GM21447 (cell line): Measurements from ENCODE around the gene UMAD1.

ENCODE experiments used
- ATAC-seq: cut with Tn5 transposase; IDR thresholded peaks from one replicate; pipeline ENCODE4 v1.9.1; 2021; ENCODE audit not compliant: unreplicated experiment

UMAD1 gene

DNA sequence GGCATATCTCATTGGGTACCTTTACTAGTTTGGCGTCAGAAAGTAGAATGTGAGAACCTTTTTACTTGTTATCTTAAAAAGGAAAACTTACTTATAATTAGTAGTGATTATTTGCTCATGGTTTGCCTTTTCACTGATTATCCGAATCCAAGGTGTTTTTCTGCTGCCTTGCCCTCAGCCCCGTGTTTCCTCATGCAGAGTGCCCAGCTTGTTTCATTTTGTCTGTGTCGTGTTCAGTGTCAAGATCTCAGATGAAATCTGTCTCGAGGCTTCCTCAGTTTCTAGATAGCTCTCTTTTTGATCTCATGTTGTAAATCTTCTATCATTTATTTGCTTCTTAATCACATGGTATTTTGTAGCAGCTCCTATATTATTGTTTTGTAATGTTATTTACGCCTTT, 47.8 kb downstream of the UMAD1 start:
- ATAC-seq: no peak

DNA sequence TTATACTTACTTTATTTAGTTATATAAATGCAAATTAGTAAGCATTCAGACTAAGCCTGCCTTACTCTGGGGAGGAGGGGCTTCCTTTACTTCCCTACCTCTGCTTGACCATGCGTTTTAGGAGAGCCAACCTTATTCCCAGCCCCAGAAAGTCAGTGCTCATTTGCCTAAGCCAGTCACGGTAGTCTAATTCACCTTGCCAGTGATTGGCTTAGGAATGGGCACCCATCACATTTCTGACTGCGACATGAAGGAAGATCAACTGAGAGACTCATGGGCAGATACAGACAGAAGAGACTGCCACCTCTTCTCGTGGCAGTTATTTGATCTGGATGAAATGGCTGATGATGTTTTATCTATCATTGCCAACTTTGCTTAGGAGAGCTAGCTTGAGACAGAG, 48.4 kb downstream of the UMAD1 start:
- no peak for ATAC-seq

DNA sequence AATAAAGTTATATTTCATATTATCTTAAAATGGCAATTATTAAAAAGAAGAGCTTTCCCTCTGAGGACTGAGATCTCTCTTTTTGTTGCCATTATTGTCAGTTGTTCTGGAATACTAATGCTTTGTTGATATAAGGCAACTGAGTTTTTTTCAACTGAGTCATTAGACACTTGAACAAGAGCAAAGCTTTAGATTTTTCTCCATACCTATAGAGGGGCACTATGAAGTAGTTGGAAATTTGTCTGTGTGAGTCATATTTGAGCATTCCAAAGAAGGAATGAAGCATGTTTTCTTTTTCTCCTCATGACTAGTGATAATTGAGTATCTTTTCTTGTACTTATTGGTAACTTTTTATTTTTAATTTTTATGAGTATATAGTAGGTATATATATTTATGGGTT, 53.3 kb downstream of the UMAD1 start:
- no peak for ATAC-seq

DNA sequence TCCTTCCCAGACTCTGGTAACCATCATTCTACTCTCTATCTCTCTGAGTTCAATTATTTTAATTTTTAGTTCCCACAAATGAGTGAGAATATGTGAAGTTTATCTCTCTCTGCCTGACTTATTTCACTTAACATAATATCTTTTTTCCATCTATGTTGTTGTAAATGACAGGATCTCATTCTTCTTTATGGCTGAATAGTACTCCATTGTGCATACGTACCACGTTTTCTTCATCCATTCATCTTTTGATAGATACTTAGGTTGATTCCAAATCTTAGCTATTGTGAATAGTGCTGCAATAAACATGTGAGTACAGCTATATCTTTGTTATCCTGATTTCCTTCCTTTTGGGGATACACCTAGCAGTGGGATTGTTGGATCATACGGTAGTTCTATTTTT, 54.0 kb downstream of the UMAD1 start:
- ATAC-seq: no peak

DNA sequence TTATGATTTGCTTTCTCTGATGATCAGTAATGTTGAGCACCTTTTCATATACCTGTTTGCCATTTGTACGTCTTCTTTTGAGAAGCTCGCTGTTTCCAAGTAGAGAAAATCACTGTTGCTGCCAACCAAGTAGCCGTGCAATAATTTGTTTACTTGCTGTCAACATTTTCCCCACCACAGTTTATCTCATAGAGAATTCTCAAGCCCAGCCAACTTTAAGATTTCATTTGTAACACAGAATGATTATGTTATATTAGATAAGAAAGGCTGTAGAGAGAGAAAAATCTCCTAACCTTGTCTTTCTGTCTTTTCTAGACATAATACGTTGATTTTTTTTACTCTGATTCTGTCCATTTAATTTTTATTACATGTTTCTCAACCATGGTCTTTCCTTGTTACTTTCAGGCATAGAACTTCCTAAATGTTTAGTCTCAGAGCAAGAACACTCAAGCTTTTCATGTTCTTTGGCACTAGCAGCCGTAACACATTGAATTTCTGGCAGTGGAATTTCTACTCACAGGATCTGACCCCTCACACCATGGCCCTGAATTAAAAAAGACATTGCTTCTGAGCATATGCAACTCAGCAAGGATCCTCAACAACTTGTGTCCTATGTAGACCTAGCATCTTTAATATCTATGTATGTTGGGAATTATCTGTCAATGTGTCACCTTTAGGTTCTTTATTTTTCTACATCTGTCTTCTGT, 54.7 kb downstream of the UMAD1 start:
- no peak for ATAC-seq

DNA sequence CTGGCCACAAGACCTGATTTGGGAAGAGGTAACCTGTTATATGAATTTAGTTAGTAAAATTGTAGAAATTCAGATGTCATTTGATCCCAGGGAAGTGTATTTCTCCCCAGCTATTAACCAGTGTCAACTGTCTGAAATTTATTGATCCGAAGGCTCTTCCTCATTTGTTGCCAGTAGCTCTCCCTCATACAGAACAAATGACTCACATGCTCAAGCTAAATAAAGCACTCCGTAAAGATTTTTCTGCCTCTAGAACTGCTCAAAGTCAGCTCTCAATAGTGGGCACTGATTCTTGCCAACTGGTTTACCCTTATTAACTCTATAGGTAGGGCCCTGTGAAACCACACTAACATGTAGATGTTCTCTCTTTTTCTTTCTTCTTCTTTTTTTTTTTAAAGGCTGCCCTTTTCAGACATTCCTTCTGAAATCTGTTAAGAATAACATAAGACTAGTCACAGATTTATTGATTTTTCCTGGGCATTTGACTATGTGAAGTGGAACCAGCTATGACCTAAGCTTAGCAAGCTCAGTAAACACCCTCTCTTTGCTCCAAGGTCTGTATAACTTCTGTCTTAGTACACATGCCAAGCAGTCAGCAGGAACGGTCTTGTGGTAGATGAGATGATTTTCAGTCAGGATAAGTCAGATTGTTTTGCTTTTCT, 56.0 kb downstream of the UMAD1 start:
- ATAC-seq: no peak

DNA sequence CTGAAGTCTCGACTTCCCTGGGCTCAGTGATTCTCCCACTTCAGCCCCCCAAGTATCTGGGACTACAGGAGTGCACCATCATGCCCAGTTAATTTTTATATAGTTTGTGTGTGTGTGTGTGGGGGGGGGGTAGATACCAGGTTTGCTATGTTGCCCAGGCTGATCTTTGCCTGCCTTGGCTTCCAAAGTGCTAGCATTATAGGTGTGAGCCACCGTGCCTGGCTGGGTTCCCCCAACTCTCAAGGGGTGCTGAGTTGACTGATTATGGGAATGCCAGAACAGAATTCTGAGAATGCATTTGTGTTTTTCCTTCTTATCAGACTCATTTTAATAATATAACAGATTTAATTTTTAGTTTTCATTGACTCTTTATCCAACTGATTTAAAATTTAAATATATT, 58.4 kb downstream of the UMAD1 start:
- ATAC-seq: no peak

DNA sequence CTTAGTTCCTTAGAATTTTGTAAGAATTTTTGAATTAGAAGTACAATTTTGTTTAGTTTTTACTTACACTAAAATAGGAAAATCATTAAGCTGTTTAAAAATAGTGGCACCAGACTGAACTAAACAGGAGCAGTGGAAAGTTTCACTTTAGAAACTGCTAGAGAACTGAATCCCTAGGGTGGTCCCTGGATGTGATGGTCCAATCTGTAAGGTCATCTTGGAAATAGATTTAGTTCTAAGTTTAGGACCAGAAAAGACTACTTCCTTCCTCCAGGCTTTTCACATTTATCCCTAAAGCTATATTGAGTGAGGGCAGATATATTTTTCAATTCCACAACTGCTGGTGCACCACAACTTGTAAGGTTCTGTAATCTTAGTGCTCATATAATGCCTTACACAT, 58.8 kb downstream of the UMAD1 start:
- ATAC-seq: no peak

DNA sequence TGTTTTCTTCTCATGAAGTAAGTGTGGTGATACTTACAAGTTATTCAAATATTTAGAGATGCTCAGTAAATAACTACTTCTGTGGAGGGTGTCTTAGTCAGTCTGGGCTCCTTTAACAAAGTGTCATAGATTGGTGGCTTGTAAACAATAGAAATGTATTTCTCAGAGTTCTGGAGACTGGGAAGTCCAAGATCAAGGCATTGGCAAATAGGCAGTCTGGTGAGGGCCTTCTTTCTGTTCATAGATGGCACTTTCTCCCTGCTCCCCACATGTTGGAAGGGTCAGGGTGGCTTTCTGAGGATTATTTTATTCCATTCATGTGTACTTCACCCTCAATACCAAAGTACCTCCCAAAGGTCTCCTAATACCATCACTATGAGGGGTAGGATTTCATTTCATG, 59.4 kb downstream of the UMAD1 start:
- ATAC-seq: no peak

DNA sequence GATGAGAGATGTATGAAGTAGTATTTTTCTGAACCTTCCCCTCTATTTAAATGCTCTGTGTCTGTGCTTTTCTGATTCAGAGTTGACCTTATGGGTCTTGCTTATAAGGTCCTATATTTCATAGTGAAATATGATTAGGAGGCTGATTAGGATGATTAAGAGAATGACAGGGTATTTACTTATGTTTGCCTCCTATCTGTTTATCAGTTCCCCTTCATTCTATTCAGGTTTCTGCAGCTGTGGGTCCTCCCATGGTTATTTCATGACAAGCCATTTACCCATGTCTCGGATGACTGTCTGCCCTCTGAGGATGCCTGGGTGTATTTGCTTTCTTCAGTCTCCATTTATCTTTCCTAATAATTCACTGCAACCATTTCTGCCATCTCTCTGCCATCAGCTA, 61.0 kb downstream of the UMAD1 start:
- no peak for ATAC-seq

DNA sequence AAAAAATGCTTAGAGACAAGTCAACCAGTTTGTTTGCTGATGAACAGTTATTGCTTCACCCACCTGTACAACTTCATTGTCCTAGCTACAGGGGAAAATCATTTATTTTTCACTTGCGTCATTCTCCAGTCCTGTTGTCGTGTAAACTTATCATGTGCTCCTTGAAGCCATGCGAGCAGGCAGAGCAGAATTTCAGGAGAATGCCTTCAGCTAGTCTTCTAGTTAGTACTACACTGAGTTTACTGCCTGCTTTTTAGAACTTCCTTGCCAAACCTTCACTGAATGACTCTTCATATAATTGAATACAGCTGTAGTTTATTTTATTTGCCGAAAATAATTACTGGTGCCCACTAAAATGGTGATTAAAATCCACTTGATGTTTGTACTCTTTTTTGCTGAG, 62.3 kb downstream of the UMAD1 start:
- no peak for ATAC-seq

DNA sequence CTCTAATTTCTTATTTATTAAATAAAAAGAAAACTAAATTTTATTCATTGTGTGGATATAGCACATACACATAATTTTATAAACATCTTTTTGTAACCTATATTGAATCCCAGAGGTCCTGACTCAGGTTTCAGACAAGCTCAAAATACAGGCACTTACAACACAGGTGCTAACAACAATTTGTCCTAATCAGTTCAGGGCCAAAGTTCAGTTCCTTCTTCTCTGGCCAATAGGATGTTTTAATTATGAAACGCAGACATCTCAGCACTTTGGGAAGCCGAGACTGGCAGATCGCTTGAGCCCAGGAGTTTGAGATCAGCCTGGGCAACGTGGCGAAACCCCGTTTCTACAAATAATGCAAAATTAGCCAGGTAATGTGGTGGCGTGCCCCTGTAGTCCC, 62.9 kb downstream of the UMAD1 start:
- no peak for ATAC-seq

DNA sequence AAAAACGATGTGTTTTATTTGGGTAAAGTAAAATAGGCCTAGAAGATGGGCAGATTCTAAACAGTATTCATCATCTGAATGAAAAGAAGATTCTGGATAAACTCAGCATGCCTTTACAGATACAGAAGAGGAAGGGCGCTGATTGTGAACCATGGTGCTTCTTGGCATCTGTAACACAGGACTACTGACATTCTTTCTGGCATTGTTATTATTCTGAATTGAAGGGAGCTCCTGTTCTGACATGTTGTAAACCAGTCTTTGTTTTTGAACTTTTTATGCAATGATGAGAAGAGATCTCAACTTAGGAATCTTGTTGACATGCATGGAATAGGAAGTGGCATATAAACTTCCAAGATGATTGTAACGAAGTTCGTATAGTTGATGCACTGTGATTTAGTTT, 64.3 kb downstream of the UMAD1 start:
- ATAC-seq: no peak

DNA sequence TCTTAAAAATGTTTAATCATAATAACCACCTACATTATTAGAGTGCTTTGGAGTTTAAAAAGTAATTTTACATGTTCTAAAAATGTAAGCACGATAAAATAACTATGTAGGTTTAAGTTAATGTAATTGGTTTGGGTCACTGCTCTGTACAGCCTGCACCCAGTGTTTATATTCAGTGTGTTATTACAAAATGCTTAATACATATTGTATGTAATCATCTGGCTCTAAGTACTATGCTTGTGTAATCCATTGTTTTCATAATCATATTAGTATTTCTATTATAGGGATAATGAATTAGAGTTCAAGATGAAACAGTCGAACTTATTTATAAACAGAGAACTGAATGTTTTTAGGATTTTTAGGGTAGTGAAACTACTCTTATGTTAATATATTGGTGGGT, 64.8 kb downstream of the UMAD1 start:
- no peak for ATAC-seq

DNA sequence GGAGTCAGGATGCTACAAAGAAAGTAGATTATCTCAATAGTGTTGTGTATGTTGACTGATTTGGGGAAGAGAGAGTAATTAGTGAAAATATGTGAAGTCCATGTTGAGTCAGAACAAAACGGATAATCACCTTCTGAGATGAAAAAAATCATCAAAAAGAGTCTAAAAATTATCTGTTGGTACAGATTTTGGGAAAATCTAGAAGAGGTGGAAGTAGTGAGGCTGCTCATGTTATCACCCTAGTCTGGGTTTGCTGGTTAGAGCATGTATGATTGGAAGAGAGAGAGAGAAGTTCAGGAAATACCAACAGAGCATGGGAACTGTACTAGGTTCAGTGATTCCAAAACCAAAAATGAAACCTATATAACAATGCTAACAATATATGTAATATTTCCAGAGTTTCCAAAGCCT, 65.6 kb downstream of the UMAD1 start:
- peak; percentile 75 for ATAC-seq

DNA sequence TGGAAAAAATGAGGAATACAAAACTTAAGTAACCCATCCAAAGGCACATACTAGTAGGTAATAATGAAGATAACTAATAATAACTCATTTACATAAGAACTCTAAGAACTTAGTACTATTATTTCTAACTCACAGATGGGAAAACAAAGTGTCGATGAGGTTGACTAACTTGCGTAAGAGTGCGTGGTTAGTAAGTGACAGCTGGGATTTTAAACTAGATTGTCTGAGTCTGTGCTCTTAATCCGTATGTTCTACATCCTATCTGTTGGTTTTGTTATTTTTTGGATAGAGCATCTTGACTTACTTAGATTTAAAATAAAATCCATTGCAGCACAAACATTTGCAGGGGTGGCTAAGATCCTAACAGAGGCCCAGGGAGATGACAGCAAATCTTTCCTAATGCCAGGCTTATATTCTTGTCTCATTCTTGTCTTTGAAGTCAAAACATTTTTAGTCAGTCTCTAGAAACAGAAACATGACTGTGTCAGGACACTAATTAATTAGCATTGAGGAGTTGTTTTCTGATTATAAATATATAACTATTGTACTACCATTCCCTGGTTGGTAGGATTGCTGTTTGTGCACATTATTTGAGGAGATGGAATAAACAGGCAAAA, 66.1 kb downstream of the UMAD1 start:
- peak; percentile 41 for ATAC-seq

DNA sequence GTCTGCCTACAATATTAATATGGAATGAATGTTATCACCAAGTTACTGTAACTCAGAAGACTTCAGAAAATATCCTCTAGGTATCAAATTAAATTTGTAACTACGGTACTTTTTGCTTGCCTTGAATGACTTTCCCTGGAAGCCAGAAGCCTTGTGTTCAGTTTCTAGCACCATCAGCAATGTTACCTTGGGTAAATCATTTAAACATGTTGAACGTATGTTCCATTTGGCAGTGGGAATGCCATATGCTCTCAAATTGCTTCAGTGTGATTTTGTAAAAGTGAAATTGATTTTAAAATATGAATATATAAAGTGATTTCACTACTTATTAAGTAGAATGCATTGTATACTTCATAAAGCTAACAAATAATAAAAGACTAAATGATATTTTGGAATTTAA, 66.7 kb downstream of the UMAD1 start:
- ATAC-seq: no peak

DNA sequence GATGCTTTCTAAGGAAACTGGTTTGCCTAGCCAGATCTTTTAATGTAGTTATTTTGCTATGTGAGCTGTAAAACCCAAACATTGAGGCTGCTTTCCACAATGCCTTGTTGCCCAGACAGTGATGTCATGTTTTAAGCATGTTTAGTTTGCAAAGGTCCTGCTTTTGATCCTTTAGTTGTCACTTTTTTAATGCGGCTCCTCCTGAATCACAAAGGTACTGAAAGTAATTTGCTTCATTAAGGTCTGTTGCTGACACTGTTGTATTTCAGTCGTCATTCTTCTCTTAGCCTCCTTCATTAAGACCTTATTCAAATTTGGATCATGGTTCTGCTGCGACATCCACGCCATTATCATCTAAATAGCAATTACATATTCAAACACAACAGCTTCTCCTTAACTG, 67.3 kb downstream of the UMAD1 start:
- no peak for ATAC-seq

DNA sequence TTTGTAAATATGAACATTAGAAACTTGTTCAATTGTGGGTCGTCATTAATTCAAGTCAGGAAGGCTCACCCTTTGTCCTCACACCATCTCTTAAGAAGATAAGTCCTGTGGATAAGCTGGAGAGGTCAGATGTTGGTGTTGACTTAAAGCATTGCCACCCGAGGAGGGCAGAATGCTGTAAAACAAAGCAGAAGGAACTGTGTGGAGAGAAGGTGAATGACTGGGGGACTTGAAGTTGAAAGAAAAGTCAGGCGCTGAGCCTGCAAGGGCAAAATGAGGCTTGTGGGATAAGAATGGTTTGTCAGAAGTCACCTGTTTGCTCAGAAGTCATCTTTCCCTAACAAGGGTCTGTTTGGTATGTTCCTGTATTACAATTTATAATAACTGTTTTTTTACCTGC, 68.7 kb downstream of the UMAD1 start:
- ATAC-seq: no peak

DNA sequence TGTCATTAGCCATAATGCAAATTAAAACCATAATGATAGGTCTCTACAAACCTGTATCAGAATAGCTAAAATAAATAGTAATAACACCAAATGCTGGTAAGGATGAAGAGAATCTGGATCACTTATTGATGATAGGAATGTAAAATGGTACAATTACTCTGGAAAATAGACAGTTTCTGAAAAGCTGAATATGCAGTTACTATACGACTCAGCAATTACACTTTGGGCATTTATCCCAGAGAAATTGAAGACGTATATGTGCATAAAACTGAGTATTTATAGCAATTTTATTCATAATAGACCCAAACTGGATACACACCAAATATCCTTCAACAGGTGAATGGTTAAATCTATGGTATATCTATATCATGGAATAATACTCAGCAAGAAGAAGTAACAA, 69.9 kb downstream of the UMAD1 start:
- ATAC-seq: no peak

DNA sequence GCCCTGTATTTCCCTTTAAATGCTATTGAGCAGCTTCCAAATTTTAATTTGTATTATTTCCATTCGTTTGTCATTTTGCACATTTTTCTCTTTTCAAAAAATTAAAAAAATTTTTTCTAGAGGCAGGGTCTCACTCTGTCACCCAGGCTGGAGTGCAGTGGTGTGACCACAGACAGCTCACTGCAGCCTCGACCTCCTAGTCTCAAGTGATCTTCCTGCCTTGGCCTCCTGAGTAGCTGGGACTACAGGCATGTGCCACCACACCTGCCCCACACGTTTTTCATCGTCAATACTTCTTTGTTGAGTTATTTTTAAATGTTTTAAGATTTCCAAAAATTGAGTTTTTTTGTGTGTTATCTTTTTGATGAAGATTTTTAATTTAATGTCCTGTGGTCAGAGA, 73.2 kb downstream of the UMAD1 start:
- ATAC-seq: no peak

DNA sequence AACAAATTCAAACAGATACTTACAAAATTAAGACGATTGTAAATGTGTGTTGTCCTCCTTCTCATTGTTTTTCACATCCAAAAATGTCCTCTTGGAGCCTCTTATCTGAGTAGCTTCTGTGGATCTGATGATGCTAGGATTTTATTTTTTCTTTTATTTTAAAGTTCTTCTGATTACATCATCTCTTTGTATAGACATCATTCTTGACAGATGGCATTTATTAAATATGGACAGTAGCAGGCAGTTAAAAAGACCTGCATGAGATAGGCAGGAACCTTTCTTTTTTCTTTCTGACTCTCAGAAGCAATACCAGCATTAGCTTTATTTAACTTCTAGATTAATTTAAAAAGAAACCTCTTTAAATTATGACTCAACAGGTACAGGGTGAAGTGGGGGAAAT, 77.9 kb downstream of the UMAD1 start, which contains the start of gene RPA3:
Gene RPA3, minus strand, starts transcription at position 116 of the 400 bp plus-strand sequence. CDS start 78,189 bp downstream, outside the sequence.
- ATAC-seq: no peak
